ENCODE results near the gene PLEKHH3. TPM values are rescaled to one million over a fixed set of nuclear protein-coding genes. Genes with fewer than 3 reads are reported as not detected.

PLEKHH3 gene
- polyA plus RNA-seq, 4 donors = 12.3 to 23.0 (median 19.9) TPM

DNA sequence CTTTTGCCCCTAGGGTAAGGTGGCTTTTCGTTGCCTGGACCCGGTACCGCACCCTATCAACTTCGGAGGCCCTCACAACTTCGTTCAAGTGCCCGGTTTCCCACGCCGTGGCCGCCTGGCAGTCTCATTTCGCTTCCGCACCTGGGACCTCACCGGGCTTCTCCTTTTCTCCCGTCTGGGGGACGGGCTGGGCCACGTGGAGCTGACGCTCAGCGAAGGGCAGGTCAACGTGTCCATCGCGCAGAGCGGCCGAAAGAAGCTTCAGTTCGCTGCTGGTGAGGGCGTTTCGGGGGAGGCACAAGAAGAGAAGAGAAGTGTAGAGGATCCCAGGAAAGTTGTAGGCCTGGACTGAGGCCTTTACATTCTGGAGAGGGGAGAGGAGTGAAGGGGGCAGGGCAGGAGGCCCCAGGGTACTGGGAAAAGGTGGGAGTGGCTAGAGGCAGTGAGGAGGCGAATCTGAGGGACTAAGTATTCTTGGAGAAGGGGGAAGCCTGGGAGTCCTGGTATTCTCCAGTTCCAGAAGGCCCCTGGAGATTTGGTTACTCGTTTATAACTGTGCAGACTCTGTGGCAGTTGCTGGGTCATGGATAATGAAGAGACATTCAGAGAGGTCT is 11.0 kb upstream of the PLEKHH3 start:
- no peak for DNase-seq (ENCODE audit: low read depth in 4 of 4, low spot score in 2 of 4)

- no peak for DNase-seq (ENCODE audit: low read depth in 4 of 4, low spot score in 2 of 4)
These were observed 9.8 kb upstream of the PLEKHH3 start for GRCh38 chr17:42686520-42687128.

DNA sequence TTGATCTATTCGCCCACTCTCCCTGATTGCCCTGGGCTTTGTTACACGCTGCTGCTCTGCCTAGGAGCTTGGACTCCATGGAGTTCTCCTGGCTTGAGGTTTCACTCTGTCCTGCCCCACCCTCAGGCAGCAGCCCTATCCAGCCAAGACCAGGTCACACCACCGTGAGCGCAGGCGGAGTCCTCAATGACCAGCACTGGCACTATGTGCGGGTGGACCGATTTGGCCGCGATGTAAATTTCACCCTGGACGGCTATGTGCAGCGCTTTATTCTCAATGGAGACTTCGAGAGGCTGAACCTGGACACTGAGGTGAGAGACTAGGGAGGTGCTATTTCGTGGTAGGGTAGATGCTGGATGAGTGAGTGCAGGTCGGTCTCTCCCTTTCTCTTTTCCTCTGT is 9.0 kb upstream of the PLEKHH3 start:
- no peak for DNase-seq (ENCODE audit: low read depth in 4 of 4, low spot score in 2 of 4)

DNA sequence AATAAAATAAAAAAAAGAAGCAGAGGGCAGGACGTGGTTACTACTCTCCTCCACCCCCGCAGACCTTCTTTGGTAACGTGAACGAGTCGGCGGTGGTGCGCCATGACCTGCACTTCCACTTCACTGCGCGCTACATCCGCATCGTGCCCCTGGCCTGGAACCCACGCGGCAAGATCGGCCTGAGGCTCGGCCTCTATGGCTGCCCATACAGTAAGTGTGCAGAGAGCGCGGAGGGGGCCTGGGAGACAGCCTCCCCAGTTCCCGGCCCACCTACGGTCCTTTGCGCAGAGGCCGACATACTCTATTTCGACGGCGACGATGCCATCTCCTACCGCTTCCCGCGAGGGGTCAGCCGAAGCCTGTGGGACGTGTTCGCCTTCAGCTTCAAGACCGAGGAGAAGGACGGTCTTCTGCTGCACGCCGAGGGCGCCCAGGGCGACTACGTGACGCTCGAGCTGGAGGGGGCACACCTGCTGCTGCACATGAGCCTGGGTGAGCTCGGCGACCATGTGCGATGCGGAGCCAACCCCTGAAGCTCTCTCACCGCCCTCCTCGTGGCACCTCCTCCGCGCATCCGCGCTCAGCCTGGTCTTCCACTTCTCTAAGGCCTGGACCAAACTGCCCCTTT is 8.2 kb upstream of the PLEKHH3 start:
- DNase-seq (ENCODE audit: low read depth in 4 of 4, low spot score in 2 of 4) = no peak

- no peak for DNase-seq (ENCODE audit: low read depth in 4 of 4, low spot score in 2 of 4)
These were observed 6.7 kb upstream of the PLEKHH3 start for GRCh38 chr17:42683407-42684034.

GRCh38 chr17:42682722-42683403 is 6.1 kb upstream of the PLEKHH3 start:
- peak in 1 of 4 donors; percentile 59 for DNase-seq (ENCODE audit: low read depth in 4 of 4, low spot score in 2 of 4)

DNA sequence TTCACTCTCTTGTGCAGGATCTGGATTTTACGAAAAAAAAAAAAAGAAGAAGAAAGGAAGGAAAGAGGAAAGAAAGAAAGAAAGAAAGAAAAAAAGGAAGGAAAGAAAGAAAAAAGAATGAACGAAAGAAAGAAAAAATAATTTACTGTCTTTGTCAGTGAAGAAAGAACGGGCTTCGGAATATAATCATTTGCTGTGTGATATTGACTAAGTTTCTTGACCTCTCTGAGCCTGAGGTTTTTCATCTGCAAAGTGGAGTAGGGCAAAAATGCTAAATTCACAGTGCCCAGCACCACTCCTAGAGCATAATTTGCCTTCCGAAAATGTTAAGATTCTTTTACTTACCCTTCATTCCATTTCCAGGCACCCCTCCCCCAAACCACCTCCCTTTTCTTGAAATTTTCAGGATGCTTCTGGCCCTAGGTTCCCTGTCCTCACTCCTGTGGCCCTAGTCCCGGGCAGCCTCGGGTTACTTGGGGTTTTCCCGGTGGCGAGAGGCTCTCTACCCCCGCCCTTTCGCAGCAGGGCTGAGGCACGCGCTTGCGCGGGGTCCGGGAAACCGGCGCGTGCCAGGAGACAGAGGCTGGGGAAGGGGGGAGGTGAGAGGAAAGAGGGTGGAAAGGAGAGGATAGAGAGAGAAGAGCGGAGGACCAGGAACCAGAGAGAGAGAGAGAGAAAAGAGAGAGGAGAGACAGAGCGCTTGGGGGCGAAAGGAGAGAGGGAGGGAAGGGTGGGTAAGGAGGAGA is 5.4 kb upstream of the PLEKHH3 start, which contains the start of gene CNTNAP1:
Gene CNTNAP1, plus strand, starts transcription at position 556 of the 746 bp plus-strand sequence. CDS start 299 bp downstream, outside the sequence.
- peak in 1 of 4 donors; percentile 47 for DNase-seq (ENCODE audit: low read depth in 4 of 4, low spot score in 2 of 4)

DNA sequence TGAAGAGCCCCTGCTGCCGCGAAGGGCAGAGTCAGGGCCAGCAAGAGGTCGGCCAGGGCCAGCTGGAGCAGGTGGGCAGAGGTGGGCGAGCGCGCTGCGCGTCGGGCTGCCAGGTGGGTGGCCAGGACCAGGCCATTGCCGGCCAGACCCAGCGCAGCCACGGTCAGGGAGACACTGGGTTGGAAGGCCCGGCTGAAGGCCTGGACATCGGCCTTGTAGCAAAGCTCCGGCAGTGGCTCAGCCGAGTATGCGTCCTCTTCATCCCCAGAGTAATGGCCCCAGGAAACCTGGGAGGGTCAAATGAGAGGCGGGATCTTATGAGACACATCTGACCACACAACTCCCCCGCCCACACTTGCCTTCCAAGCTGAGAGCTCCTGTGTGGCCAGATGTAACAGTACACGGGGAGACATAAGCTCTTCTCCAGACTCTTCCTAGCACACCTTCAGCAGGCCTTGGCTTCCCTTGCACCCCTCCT is 3.6 kb upstream of the PLEKHH3 start:
- DNase-seq (ENCODE audit: low read depth in 4 of 4, low spot score in 2 of 4) = no peak

- DNase-seq (ENCODE audit: low read depth in 4 of 4, low spot score in 2 of 4) = peak in 1 of 4 donors; percentile 63
These were observed 2.9 kb upstream of the PLEKHH3 start for GRCh38 chr17:42679492-42680330.

GRCh38 chr17:42678951-42679491 is 2.2 kb upstream of the PLEKHH3 start:
- DNase-seq (ENCODE audit: low read depth in 4 of 4, low spot score in 2 of 4) = no peak

DNA sequence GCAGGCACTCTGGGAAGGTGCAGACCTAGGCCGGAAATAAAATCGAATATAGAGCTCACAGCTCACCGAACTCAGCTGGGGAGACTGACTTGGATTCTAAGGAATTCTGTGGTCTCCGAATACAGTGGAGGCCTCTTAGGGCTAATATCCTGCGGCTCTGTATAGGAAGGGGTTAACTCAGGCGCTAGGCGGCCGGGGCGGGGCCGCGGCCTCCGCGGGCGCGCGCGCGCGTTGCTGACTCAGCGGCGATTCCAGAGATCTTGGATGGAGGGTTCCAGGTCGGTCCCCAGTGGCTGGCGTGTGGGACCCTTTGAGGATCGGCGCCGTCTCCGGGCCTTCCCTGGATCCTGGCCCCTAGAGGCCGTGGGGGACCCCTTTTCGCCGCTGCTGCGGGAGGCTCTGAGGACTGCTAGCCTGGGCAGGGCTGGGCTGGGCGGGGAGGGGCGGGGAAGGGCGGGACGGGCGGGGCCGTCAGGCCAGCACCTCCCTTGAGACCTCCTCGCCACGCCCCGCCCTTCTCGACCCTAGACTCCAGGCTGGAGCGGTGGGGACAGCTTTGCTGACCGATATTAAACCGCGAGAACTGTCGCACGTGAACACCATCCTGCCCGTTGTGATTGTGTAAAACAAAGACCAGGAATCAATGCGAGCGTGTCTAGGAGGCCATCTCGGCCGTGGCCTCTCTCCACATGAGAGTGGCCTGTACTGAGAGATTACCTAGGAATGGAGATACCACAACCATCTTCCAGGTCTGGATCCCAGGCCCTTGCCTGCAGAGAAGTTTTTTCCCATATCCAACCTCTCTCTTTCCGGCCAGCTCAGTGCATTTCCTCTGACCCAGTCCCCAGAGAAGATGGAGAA is 1.4 kb upstream of the PLEKHH3 start:
- DNase-seq (ENCODE audit: low read depth in 4 of 4, low spot score in 2 of 4) = peak in 1 of 4 donors; percentile 51

- peak; percentile 95 to 100 (median 99) for DNase-seq (ENCODE audit: low read depth in 4 of 4, low spot score in 2 of 4)
These were observed 441 bp upstream of the PLEKHH3 start for GRCh38 chr17:42677012-42677857.

- DNase-seq (ENCODE audit: low read depth in 4 of 4, low spot score in 2 of 4) = no peak
These were observed 800 bp downstream of the PLEKHH3 start for GRCh38 chr17:42675965-42676423.

DNA sequence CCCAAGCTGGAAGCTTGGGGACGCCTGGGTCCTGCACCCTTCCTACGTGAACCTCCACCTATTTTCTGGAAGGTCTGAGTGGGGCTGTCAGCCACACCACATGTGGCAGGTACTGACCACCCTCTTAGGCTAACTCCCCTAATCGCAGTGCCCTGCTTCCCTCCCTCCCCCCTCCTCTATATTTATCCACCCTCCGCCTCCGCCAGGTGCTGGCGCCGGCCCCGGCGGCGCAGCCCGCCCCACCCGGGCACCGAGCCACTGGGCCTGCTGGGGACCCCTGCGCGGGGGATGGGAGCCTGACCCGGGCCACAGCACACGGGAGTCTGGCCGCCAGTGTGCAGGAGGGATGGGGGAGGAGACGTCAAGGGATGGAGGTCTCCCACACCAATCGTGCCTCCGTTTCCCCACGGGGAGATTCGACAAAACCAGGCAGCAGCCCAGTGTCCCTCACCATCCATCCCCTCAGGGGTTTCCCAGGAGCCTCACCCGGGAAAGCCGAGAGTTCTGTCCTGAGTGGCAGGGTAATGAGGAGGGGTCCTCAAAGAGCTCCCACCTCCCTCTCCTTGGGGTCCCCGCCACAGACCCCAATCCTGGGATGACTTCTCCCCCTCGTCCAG is 1.3 kb downstream of the PLEKHH3 start:
- no peak for DNase-seq (ENCODE audit: low read depth in 4 of 4, low spot score in 2 of 4)

DNA sequence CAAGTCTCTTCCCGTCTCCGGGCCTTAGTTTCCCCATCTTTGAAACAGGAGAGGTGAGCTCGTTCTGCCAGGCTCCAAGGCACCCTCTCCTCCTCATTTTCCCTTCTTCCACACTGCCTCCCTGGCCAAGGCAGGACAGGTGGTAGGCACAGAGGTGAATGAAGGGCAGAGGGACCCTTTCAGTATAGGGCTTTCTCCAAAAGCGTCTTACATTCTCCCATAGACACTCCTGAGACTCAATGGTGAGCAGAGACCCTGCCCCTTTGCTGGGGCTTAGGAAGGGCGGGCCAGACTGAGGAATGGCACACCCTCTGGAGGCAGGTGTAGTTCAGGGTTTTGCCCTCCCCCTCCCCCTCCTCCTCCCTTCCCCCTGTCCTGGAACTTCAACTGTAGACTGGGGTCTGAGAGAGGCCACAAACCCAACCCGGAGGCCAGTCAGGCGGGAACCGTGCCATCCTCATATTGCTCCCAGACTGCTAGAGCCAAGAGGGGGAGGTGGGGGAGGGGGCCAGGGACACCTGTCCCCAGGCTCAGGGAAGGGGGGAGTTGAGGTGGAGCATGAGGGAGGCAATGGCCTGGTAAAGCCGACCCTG is 1.9 kb downstream of the PLEKHH3 start:
- DNase-seq (ENCODE audit: low read depth in 4 of 4, low spot score in 2 of 4) = no peak
